GM12872 (cell line): Measurements from ENCODE around the gene OR6Y1.

Experiments
- TF ChIP-seq, protein P1 (sequence below): IDR thresholded peaks from 3 replicates; pipeline ENCODE4 v1.5.1; 2011; ENCODE audit warnings: low read depth, mild to moderate bottlenecking, low read length, moderate library complexity; ENCODE audit not compliant: insufficient read depth

OR6Y1 gene

DNA sequence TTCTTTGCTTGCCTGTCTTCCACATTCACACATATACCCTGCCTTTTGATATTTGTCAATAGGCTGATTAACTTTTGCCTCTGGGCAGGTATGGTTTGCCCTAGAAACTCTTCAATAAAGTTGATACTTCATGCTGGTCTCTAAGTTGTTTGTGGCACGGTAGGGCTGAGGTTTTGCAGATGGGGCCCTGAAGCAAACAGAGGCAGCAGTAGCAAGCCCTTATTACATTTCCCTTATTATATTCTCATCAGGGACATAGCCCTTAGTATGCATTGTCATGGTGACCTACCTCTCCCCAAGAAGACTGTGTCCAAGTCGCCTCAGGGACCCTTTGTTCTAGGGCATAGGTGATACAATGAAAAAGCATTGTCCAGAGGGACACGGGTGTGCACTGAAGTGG is 16.3 kb upstream of the OR6Y1 start, which contains the start of gene OR6P1:
Gene OR6P1, minus strand, starts transcription at position 101 of the 400 bp plus-strand sequence. CDS start 6,976 bp downstream, outside the sequence.
- TF ChIP-seq, protein P1, sequence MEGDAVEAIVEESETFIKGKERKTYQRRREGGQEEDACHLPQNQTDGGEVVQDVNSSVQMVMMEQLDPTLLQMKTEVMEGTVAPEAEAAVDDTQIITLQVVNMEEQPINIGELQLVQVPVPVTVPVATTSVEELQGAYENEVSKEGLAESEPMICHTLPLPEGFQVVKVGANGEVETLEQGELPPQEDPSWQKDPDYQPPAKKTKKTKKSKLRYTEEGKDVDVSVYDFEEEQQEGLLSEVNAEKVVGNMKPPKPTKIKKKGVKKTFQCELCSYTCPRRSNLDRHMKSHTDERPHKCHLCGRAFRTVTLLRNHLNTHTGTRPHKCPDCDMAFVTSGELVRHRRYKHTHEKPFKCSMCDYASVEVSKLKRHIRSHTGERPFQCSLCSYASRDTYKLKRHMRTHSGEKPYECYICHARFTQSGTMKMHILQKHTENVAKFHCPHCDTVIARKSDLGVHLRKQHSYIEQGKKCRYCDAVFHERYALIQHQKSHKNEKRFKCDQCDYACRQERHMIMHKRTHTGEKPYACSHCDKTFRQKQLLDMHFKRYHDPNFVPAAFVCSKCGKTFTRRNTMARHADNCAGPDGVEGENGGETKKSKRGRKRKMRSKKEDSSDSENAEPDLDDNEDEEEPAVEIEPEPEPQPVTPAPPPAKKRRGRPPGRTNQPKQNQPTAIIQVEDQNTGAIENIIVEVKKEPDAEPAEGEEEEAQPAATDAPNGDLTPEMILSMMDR: no peak

DNA sequence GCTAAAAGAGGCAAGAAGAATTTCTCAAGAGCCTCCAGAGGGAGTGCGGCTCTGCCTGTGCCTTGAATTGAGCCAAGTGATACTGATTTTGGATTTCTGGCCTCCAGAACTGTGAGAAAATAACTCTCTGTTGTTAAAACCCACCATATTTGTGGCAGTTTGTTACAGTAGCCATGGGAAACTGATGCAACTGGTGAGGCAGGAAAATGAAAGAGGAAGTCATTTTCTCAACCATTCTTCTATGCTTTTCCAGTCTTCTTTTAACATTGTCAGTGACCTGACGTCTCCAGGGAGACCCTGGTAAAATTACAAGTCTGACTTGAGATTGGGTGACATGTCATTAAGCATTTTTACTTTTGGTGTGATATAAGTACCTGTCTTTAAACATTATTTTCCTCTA is 10.4 kb upstream of the OR6Y1 start:
- TF ChIP-seq, protein P1: no peak

- TF ChIP-seq, protein P1: no peak
Measured at GRCh38 chr1:158563853-158564252, 9.6 kb upstream of the OR6Y1 start.

GRCh38 chr1:158559696-158560095 is 5.5 kb upstream of the OR6Y1 start:
- TF ChIP-seq, protein P1: no peak

GRCh38 chr1:158552296-158552695 is 1.9 kb downstream of the OR6Y1 start:
- TF ChIP-seq, protein P1: no peak

DNA sequence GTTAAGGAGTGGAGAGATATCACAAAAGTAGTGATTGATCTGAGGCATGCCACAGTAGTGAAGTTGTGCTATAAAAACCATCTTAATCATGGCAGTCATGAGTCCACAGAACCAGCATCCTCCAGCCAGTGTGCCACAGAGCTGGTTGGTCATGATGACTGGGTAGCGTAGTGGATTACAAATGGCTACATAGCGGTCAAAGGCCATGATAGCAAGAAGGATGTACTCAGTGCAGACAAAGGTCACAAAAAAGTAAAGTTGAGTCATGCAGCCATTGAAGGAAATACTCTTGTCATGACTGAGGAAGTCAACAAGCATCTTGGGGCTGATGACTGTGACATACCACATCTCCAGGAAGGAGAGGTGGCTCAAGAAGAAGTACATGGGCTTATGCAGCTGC is 6.7 kb downstream of the OR6Y1 start:
- TF ChIP-seq, protein P1: no peak

GRCh38 chr1:158537609-158538008 is 16.6 kb downstream of the OR6Y1 start:
- TF ChIP-seq, protein P1: no peak

DNA sequence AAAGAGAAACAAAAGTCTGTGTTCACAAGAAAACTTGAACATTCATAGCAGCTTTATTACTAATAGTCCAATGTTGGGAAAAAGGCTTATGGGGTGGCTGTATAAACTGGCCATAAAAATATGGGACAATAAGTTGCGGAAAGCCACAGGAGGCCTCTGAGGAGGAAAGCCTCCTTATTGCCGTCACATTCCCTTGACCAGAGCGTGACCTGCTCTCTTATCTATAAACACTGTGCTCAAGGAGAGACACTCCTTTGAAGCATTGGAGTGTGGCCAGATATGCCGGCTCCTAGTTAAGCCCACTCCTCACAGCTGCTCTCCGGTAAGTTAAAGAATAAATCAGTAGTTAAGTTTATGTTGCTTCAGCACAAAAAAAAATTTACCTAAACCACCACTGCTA is 19.7 kb downstream of the OR6Y1 start:
- TF ChIP-seq, protein P1: no peak
